C4-2B (cell line): ENCODE data around the gene TUBE1.

Experiments
- H3K27ac ChIP-seq: fragments of 450-650 bp; 2 replicates; pipeline ENCODE4 v1.5.1; 2017
- CTCF ChIP-seq: fragments of 450-650 bp; conservative IDR thresholded peaks from 2 replicates; pipeline ENCODE4 v1.5.1; 2017; ENCODE audit warnings: mild to moderate bottlenecking
- ZFX ChIP-seq: fragments of 450-650 bp; IDR thresholded peaks from 2 replicates; pipeline ENCODE4 v1.6.1; 2017

The TUBE1 gene

GRCh38 chr6:112044856-112045255 lies 42.4 kb downstream of the TUBE1 start:
- no peak overlapping the region for H3K27ac ChIP-seq
- TF ChIP-seq ZFX (no peak), CTCF (no peak)

GRCh38 chr6:112044196-112044595 lies 43.1 kb downstream of the TUBE1 start:
- TF ChIP-seq CTCF, result no peak
- no peak for TF ChIP-seq ZFX
- H3K27ac ChIP-seq, result no peak overlapping the region

GRCh38 chr6:112043032-112044007 lies 44.0 kb downstream of the TUBE1 start:
- TF ChIP-seq ZFX (no peak), CTCF (peak; percentile 94)

GRCh38 chr6:112041535-112041934 lies 45.7 kb downstream of the TUBE1 start:
- H3K27ac ChIP-seq, result no peak overlapping the region
- no peak for TF ChIP-seq CTCF
- TF ChIP-seq ZFX, result no peak

More at GRCh38 chr6:112043032-112044007, 44.0 kb downstream of the TUBE1 start:
- H3K27ac ChIP-seq, result peak overlapping the region; percentile 29; the same call in 1 of the 2 replicates

GRCh38 chr6:112040956-112041355 lies 46.3 kb downstream of the TUBE1 start:
- TF ChIP-seq ZFX (no peak), CTCF (no peak)
- H3K27ac ChIP-seq, result no peak overlapping the region

- TF ChIP-seq CTCF (no peak), ZFX (no peak)
- no peak overlapping the region for H3K27ac ChIP-seq
These were observed 47.9 kb downstream of the TUBE1 start for GRCh38 chr6:112039431-112039770.

GRCh38 chr6:112038756-112039430 lies 48.4 kb downstream of the TUBE1 start:
- no peak for TF ChIP-seq ZFX
- TF ChIP-seq CTCF, result no peak
- H3K27ac ChIP-seq, result no peak overlapping the region
